Testis (tissue), 3 donors: ENCODE results near the gene ASCC1. TPM values are rescaled to one million over a fixed set of nuclear protein-coding genes. Genes with fewer than 3 reads are reported as not detected.
A peak's percentile ranks its signal among the peaks of the same experiment; 100 is the strongest.

ENCODE experiments used
- DNase-seq: peaks from one replicate; pipeline ENCODE4 v3.0.0-alpha.2; 2019
- H3K27ac ChIP-seq, 2 donors: fragments of 200-600 bp; sonication (generic); one replicate each; pipeline ENCODE4 v1.5.1; 2019
- H3K27me3 ChIP-seq: fragments of 200-600 bp; sonication (generic); one replicate; pipeline ENCODE4 v1.5.1; 2019
- H3K36me3 ChIP-seq: fragments of 200-600 bp; sonication (generic); one replicate; pipeline ENCODE4 v1.5.1; 2017; ENCODE audit warnings: low read depth; ENCODE audit errors: missing control alignments
- H3K4me1 ChIP-seq: fragments of 200-600 bp; sonication (generic); one replicate; pipeline ENCODE4 v1.5.1; 2019
- H3K4me3 ChIP-seq, 2 donors: fragments of 200-600 bp; sonication (generic); one replicate each; pipeline ENCODE4 v1.5.1; 2017 to 2019
- H3K9me3 ChIP-seq: fragments of 200-600 bp; sonication (generic); one replicate; pipeline ENCODE4 v1.5.1; 2017
- POLR2A ChIP-seq: fragments of 450-650 bp; IDR thresholded peaks from one replicate; pipeline ENCODE4 v1.6.1; 2017; ENCODE audit warnings: antibody characterized with exemption, mild to moderate bottlenecking, moderate library complexity
- WGBS, 2 donors: methylation state at CpG; one replicate each; pipeline ENCODE4 v1.1.5; 2018; 5-methylcytosine and 5-hydroxymethylcytosine counted together
- intact Hi-C: fragments of 100-400 bp; cut with DNase I; formaldehyde crosslinking; loops from one replicate; pipeline ENCODE4 v1.15.1; 2023; ENCODE audit warnings: low total_unique reads
- polyA plus RNA-seq: library from polyadenylated mRNA; stranded (reverse); fragments of 350-450 nt; fragmentation: Illumina TruSeq; extraction: RNeasy Lipid Tissue Mini Kit (QIAGEN cat#74804); gene quantifications from one replicate; pipeline ENCODE4 v1.2.3, GENCODE V29; 2014; ENCODE audit warnings: low read depth, low replicate concordance; ENCODE audit not compliant: insufficient read depth
- total RNA-seq, 2 donors: library from RNA; depleted of rRNA; stranded (reverse); fragments of >200 nt; gene quantifications; one replicate each; pipeline ENCODE4 v1.2.3, GENCODE V29; 2016
- TF ChIP-seq, protein P1 (sequence below), 3 experiments: fragments of 450-650 bp in 2 of 3; fragments of 200-600 bp in 1 of 3; sonication (generic) in 1 of 3; IDR thresholded peaks; one replicate each; pipeline ENCODE4 v1.5.1; 2016 to 2019; ENCODE audit warnings: antibody characterized with exemption in 3 of 3, mild to moderate bottlenecking in 2 of 3, moderate library complexity in 1 of 3

Gene ASCC1
- total and polyA plus RNA-seq, 3 donors from 2014 or later: 47.4 to 58.3 (median 48.8) TPM

DNA sequence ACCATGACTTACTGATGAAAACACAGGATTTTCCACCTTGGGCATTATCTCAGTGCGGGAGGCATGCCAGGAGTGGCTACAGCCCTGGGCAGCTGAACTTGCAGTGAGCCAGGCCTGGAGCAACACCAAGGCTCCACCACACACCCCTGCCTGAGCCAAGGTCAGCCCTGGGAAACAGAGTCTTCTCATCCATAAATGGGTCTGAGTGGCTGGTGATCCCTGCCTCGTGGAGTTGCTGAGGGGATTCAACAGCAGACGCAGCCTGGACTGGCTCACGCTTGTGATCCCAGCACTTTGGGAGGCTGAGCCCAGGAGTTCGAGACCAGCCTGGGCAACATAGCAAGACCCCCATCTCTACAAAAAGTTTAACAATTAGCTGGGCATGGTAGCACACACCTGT lies 160.0 kb downstream of the ASCC1 start:
- H3K9me3 ChIP-seq: no peaks in the 10 kb centered on the region
- H3K27ac ChIP-seq: no peak overlapping the region
- no peak for TF ChIP-seq POLR2A
- TF ChIP-seq, protein P1, sequence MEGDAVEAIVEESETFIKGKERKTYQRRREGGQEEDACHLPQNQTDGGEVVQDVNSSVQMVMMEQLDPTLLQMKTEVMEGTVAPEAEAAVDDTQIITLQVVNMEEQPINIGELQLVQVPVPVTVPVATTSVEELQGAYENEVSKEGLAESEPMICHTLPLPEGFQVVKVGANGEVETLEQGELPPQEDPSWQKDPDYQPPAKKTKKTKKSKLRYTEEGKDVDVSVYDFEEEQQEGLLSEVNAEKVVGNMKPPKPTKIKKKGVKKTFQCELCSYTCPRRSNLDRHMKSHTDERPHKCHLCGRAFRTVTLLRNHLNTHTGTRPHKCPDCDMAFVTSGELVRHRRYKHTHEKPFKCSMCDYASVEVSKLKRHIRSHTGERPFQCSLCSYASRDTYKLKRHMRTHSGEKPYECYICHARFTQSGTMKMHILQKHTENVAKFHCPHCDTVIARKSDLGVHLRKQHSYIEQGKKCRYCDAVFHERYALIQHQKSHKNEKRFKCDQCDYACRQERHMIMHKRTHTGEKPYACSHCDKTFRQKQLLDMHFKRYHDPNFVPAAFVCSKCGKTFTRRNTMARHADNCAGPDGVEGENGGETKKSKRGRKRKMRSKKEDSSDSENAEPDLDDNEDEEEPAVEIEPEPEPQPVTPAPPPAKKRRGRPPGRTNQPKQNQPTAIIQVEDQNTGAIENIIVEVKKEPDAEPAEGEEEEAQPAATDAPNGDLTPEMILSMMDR (IDR thresholded peaks at IDR 0.05): no peak
- H3K36me3 ChIP-seq: no peaks in the 10 kb centered on the region
- DNase-seq: peak; percentile 76
- WGBS, 2 donors: 60 to 83% methylated on average over 5 of the region's 5 CpGs
- intact Hi-C loops: loop anchor here (10.0 kb wide), 1 partner anchor 159 kb away; the partner anchor contains the start of genes ANAPC16 and ASCC1
- peaks cover 13% of the 10 kb centered on the region for H3K4me1 ChIP-seq
- no peaks in the 10 kb centered on the region for H3K27me3 ChIP-seq
- H3K4me3 ChIP-seq: no peak overlapping the region

- DNase-seq: no peak
- TF ChIP-seq POLR2A: no peak
- TF ChIP-seq, protein P1 (IDR thresholded peaks at IDR 0.05): no peak
- Histone ChIP-seq H3K27ac (no peak overlapping the region), H3K9me3 (no peaks in the 10 kb centered on the region), H3K27me3 (no peaks in the 10 kb centered on the region), H3K4me3 (no peak overlapping the region), H3K4me1 (peaks cover 13% of the 10 kb centered on the region), H3K36me3 (no peaks in the 10 kb centered on the region)
- intact Hi-C loops: loop anchor here (10.0 kb wide), 1 partner anchor 161 kb away; the partner anchor contains the start of genes ANAPC16 and ASCC1
- 80 to 91% methylated on average over 6 to 7 of the region's 7 CpGs for WGBS, 2 donors
These were observed 162.4 kb downstream of the ASCC1 start for GRCh38 chr10:72053690-72054089.

DNA sequence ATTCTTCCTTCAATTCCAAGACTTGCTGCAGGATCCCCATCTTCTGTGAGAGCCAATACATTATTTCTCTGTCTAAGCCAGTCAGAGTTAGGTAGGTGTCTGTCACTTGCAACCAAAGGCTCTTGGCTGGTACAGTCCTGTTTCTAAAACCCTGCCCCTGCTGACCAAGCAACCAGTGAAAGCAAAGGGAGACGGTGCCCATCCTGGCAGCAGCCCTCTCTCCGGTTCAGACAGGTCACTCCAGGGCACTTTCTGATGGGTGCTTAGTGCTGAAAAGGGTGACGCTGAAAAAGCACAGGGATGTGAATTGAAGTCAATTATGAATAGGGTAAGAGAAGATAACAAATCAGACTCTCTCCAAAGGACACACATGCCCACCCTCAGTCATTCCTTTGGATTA lies 165.2 kb downstream of the ASCC1 start:
- no peak for DNase-seq
- intact Hi-C loops: loop anchor here (10.0 kb wide), 1 partner anchor 164 kb away; the partner anchor contains the start of genes ANAPC16 and ASCC1
- H3K4me1 ChIP-seq: peaks cover 7% of the 10 kb centered on the region
- H3K27ac ChIP-seq: no peak overlapping the region
- no peak for TF ChIP-seq POLR2A
- TF ChIP-seq, protein P1 (IDR thresholded peaks at IDR 0.05): no peak
- no peaks in the 10 kb centered on the region for H3K27me3 ChIP-seq
- no peaks in the 10 kb centered on the region for H3K9me3 ChIP-seq
- no peak overlapping the region for H3K4me3 ChIP-seq
- no peaks in the 10 kb centered on the region for H3K36me3 ChIP-seq
- WGBS, 2 donors: 48 to 83% methylated on average over 3 of the region's 3 CpGs

DNA sequence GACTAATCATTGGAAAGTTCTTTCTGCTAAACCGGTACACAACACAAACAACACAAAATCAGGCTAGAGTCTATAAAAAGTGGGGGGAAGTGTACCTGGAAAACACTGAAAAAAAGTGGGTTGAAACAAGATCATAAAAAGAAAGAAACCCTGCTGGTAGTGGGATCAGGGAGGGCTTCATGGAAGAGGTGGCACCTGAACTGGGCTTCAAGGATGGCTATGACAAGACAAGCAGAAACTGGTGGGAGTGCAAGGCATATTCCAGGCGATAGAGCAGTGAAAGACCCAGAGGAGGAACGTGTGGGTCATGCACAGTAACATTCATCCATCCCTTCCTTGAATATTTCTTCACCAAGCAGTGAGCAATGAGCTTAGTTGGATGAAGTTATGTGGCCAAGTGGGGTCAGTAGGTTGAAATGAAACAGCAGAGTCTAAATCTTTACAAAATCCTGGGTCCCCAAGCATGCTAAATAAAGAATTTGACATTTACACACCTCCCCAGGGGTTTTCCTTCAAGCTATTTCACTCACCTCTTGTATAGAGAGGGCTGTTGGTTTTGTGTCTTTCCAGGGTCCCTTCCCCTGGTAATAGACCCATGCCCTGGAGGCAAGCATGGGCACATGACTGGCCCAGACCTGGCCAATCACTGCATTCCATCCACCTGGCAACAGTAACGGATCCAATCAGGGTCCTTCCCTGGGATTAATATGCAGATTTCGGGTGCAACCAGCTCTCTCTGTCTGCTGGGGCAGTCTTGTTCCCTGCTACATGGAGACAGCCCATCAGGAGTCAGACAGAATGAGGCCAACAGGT lies 165.9 kb downstream of the ASCC1 start:
- Histone ChIP-seq H3K9me3 (no peaks in the 10 kb centered on the region), H3K4me3 (no peak overlapping the region), H3K27me3 (no peaks in the 10 kb centered on the region), H3K36me3 (no peaks in the 10 kb centered on the region), H3K27ac (no peak overlapping the region), H3K4me1 (peaks cover 7% of the 10 kb centered on the region)
- no peak for DNase-seq
- TF ChIP-seq, protein P1 (IDR thresholded peaks at IDR 0.05): no peak
- no peak for TF ChIP-seq POLR2A
- WGBS, 2 donors: 87 to 89% methylated on average over 5 of the region's 5 CpGs
- intact Hi-C loops: loop anchor here (5.0 to 10.0 kb wide), 4 partner anchors 85 to 285 kb away; partner anchors contain the start of genes ANAPC16, ASCC1 and CHST3
